ENCODE results near the gene ASS1. TPM values are rescaled to one million over a fixed set of nuclear protein-coding genes. Genes with fewer than 3 reads are reported as not detected.
A peak's percentile ranks its signal among the peaks of the same experiment; 100 is the strongest.

The ASS1 gene
- total RNA-seq, 1 donor from 2014 or later = 65.5 TPM

- no peak for ATAC-seq
- DNase-seq = no peak
- intact Hi-C loops (cut with micrococcal nuclease) = no loop called here
These were observed 37.7 kb downstream of the ASS1 start for GRCh38 chr9:130482463-130482862.

- ATAC-seq (no peak), DNase-seq (no peak)
- intact Hi-C loops (cut with micrococcal nuclease) = no loop called here
These were observed 38.7 kb downstream of the ASS1 start for GRCh38 chr9:130483371-130483971.

- DNase-seq = no peak
- ATAC-seq = no peak
- intact Hi-C loops (cut with micrococcal nuclease) = no loop called here
These were observed 39.8 kb downstream of the ASS1 start for GRCh38 chr9:130484362-130485072.

GRCh38 chr9:130486103-130486502 is 41.3 kb downstream of the ASS1 start:
- ATAC-seq = no peak
- intact Hi-C loops (cut with micrococcal nuclease) = no loop called here
- no peak for DNase-seq

- DNase-seq = no peak
- intact Hi-C loops (cut with micrococcal nuclease) = no loop called here
- no peak for ATAC-seq
These were observed 42.7 kb downstream of the ASS1 start for GRCh38 chr9:130487500-130487899.

- DNase-seq (no peak), ATAC-seq (no peak)
- intact Hi-C loops (cut with micrococcal nuclease) = no loop called here
These were observed 44.0 kb downstream of the ASS1 start for GRCh38 chr9:130488621-130489330.

GRCh38 chr9:130490981-130491380 is 46.2 kb downstream of the ASS1 start:
- DNase-seq (no peak), ATAC-seq (no peak)
- intact Hi-C loops (cut with micrococcal nuclease) = no loop called here

GRCh38 chr9:130491830-130492482 is 47.2 kb downstream of the ASS1 start:
- intact Hi-C loops (cut with micrococcal nuclease) = no loop called here
- ATAC-seq = no peak
- no peak for DNase-seq

GRCh38 chr9:130493021-130493420 is 48.3 kb downstream of the ASS1 start:
- ATAC-seq = no peak
- intact Hi-C loops (cut with micrococcal nuclease) = no loop called here
- DNase-seq = no peak

GRCh38 chr9:130493476-130493875 is 48.7 kb downstream of the ASS1 start:
- DNase-seq = no peak
- intact Hi-C loops (cut with micrococcal nuclease) = no loop called here
- ATAC-seq = no peak

GRCh38 chr9:130495067-130495466 is 50.3 kb downstream of the ASS1 start:
- DNase-seq (no peak), ATAC-seq (no peak)
- intact Hi-C loops (cut with micrococcal nuclease) = no loop called here

GRCh38 chr9:130497139-130497538 is 52.4 kb downstream of the ASS1 start:
- intact Hi-C loops (cut with micrococcal nuclease) = no loop called here
- no peak for DNase-seq
- ATAC-seq = no peak

GRCh38 chr9:130498298-130498917 is 53.6 kb downstream of the ASS1 start:
- ATAC-seq (no peak), DNase-seq (no peak)
- intact Hi-C loops (cut with micrococcal nuclease) = no loop called here

- no peak for ATAC-seq
- intact Hi-C loops (cut with micrococcal nuclease) = no loop called here
- no peak for DNase-seq
These were observed 54.3 kb downstream of the ASS1 start for GRCh38 chr9:130498918-130499698.

- peak; percentile 88 for ATAC-seq
- DNase-seq = peak; percentile 56
- intact Hi-C loops (cut with micrococcal nuclease) = no loop called here
These were observed 55.1 kb downstream of the ASS1 start for GRCh38 chr9:130499804-130500263.

GRCh38 chr9:130500340-130501180 is 55.8 kb downstream of the ASS1 start:
- intact Hi-C loops (cut with micrococcal nuclease) = no loop called here
- ATAC-seq (no peak), DNase-seq (no peak)

GRCh38 chr9:130501639-130502038 is 56.9 kb downstream of the ASS1 start:
- intact Hi-C loops (cut with micrococcal nuclease) = no loop called here
- DNase-seq (no peak), ATAC-seq (no peak)

GRCh38 chr9:130508218-130508617 is 63.5 kb downstream of the ASS1 start:
- intact Hi-C loops (cut with micrococcal nuclease) = no loop called here
- ATAC-seq = no peak
- DNase-seq = no peak

All from left ventricle myocardium superior (tissue), 1 donor.